Uterus (tissue), 2 donors: ENCODE results near the gene ZNF516.

ENCODE experiments used
- CTCF ChIP-seq, 4 experiments: fragments of 200-600 bp in 2 of 4; fragments of 450-650 bp in 2 of 4; sonication (generic) in 2 of 4; IDR thresholded peaks; one replicate each; pipeline ENCODE4 v1.5.1; 2016 to 2019; ENCODE audit warnings: antibody characterized with exemption in 4 of 4, mild to moderate bottlenecking in 2 of 4, moderate library complexity in 1 of 4
- POLR2A ChIP-seq, 2 donors: fragments of 450-650 bp; IDR thresholded peaks; one replicate each; pipeline ENCODE4 v1.6.1; 2016; ENCODE audit warnings: antibody characterized with exemption in 2 of 2, mild to moderate bottlenecking in 1 of 2, moderate library complexity in 1 of 2

- TF ChIP-seq CTCF (IDR thresholded peaks at IDR 0.05) (no peak), POLR2A (IDR thresholded peaks at IDR 0.05) (no peak)
Observed at GRCh38 chr18:76457957-76458356, 37.1 kb downstream of the ZNF516 start.
